Hepatocyte (in vitro differentiated cells): ENCODE measurements around the gene SLC2A11.

ENCODE experiments used
- CTCF ChIP-seq: fragments of 200-600 bp; sonication (generic); IDR thresholded peaks from 2 replicates; pipeline ENCODE4 v1.5.1; 2016; ENCODE audit warnings: antibody characterized with exemption, mild to moderate bottlenecking; ENCODE audit not compliant: poor library complexity
- EZH2 ChIP-seq: fragments of 200-600 bp; sonication (generic); IDR thresholded peaks from 2 replicates; pipeline ENCODE4 v1.6.1; 2016; ENCODE audit warnings: antibody characterized with exemption, mild to moderate bottlenecking, borderline replicate concordance

- TF ChIP-seq CTCF (no peak), EZH2 (no peak)
Measured at GRCh38 chr22:23882370-23882769, 24.7 kb downstream of the SLC2A11 start.
